ENCODE results near the gene RAB34. TPM values are rescaled to one million over a fixed set of nuclear protein-coding genes. Genes with fewer than 3 reads are reported as not detected.
A peak's percentile ranks its signal among the peaks of the same experiment; 100 is the strongest.

The RAB34 gene
- total RNA-seq, 1 donor from 2014 or later = 63.5 TPM

- Histone ChIP-seq H3K4me3 (peak overlapping the region; percentile 86), H3K4me1 (peaks cover 49% of the 10 kb centered on the region), H3K36me3 (peaks cover 44% of the 10 kb centered on the region), H3K27me3 (no peaks in the 10 kb centered on the region), H3K27ac (peak overlapping the region; percentile 86), H3K9me3 (no peaks in the 10 kb centered on the region)
- ATAC-seq (no peak), DNase-seq (no peak)
- TF ChIP-seq, protein P1, sequence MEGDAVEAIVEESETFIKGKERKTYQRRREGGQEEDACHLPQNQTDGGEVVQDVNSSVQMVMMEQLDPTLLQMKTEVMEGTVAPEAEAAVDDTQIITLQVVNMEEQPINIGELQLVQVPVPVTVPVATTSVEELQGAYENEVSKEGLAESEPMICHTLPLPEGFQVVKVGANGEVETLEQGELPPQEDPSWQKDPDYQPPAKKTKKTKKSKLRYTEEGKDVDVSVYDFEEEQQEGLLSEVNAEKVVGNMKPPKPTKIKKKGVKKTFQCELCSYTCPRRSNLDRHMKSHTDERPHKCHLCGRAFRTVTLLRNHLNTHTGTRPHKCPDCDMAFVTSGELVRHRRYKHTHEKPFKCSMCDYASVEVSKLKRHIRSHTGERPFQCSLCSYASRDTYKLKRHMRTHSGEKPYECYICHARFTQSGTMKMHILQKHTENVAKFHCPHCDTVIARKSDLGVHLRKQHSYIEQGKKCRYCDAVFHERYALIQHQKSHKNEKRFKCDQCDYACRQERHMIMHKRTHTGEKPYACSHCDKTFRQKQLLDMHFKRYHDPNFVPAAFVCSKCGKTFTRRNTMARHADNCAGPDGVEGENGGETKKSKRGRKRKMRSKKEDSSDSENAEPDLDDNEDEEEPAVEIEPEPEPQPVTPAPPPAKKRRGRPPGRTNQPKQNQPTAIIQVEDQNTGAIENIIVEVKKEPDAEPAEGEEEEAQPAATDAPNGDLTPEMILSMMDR (IDR thresholded peaks at IDR 0.05) = no peak
- intact Hi-C loops (cut with DNase I) = no loop called here
Measured at GRCh38 chr17:28718333-28719020, 809 bp upstream of the RAB34 start.

GRCh38 chr17:28716740-28717577, 709 bp downstream of the RAB34 start:
- peak overlapping the region; percentile 86 for H3K4me3 ChIP-seq
- TF ChIP-seq, protein P1 (IDR thresholded peaks at IDR 0.05) = no peak
- no peaks in the 10 kb centered on the region for H3K27me3 ChIP-seq
- DNase-seq = peak; percentile 80
- H3K36me3 ChIP-seq = peaks cover 29% of the 10 kb centered on the region
- H3K9me3 ChIP-seq = no peaks in the 10 kb centered on the region
- intact Hi-C loops (cut with DNase I) = no loop called here
- peak; percentile 1 for ATAC-seq
- peaks cover 36% of the 10 kb centered on the region for H3K4me1 ChIP-seq
- H3K27ac ChIP-seq = peak overlapping the region; percentile 86

GRCh38 chr17:28715217-28715616, 2.5 kb downstream of the RAB34 start:
- Histone ChIP-seq H3K36me3 (peaks cover 16% of the 10 kb centered on the region), H3K9me3 (no peaks in the 10 kb centered on the region), H3K4me1 (peaks cover 23% of the 10 kb centered on the region), H3K4me3 (no peak overlapping the region), H3K27ac (no peak overlapping the region), H3K27me3 (no peaks in the 10 kb centered on the region)
- TF ChIP-seq, protein P1 (IDR thresholded peaks at IDR 0.05) = no peak
- intact Hi-C loops (cut with DNase I) = no loop called here
- no peak for DNase-seq
- ATAC-seq = no peak

DNA sequence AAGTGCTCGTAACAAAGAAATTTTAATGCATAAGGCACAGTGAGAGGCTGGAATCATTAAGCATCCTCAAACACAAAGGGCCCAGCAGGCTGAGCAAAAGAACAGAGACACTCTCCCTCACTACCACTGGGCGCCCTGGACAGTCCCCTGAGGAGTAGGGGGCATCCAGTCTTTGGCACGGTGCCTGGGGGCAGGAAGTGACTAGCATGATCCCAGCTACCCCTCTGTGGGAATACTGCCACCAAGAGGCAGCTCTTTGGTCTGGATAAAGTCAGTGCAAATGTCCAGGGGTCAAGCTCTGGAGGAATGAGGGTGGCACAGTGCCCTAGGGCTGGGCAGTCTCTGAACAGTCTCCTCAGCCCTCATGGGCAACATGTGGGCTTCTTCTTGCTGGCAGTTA, 3.4 kb downstream of the RAB34 start:
- H3K4me1 ChIP-seq = peaks cover 26% of the 10 kb centered on the region
- TF ChIP-seq, protein P1 (IDR thresholded peaks at IDR 0.05) = no peak
- H3K27me3 ChIP-seq = no peaks in the 10 kb centered on the region
- DNase-seq (no peak), ATAC-seq (no peak)
- intact Hi-C loops (cut with DNase I) = no loop called here
- peaks cover 16% of the 10 kb centered on the region for H3K36me3 ChIP-seq
- no peak overlapping the region for H3K4me3 ChIP-seq
- H3K27ac ChIP-seq = no peak overlapping the region
- no peaks in the 10 kb centered on the region for H3K9me3 ChIP-seq

DNA sequence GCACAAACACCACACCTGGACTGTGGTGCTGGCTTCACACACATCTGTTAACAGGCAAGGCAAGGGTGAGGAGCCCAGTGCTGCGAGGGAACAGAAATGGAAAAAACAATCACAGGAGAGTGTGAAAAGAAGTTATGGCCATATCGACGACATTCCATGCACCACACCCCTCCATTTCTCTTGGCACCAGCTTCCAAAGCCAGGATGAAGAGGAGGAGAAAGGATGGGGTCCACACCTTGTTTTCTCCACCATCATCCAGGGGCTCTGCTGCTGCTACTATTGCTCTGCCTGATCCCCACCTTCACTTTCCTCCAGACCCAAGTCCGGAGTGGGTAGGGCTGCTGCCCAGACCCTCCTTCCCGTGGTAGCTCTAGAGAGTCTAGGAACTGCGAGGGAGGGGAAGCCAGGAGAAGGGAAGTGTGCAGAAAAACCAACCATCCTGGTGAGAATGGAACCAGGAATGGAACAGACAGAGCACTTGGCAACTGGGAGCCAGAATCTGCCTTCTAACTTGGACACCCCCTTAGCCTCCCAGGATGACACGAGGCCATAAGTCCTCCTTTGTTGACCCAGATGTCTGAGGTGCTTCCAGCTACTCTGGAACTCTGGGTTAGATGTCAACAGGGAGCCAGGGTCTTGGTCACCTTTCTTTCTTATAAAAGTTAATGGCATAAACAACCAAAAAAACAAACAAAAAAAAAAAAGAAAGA, 4.8 kb downstream of the RAB34 start:
- no peak overlapping the region for H3K4me3 ChIP-seq
- H3K4me1 ChIP-seq = peaks cover 16% of the 10 kb centered on the region
- TF ChIP-seq, protein P1 (IDR thresholded peaks at IDR 0.05) = no peak
- ATAC-seq = no peak
- H3K27me3 ChIP-seq = no peaks in the 10 kb centered on the region
- no peak for DNase-seq
- intact Hi-C loops (cut with DNase I) = no loop called here
- peaks cover 16% of the 10 kb centered on the region for H3K36me3 ChIP-seq
- H3K9me3 ChIP-seq = no peaks in the 10 kb centered on the region
- no peak overlapping the region for H3K27ac ChIP-seq
